WERI-Rb-1 (cell line): Measurements from ENCODE around the gene NLGN4Y.
"Not testable (repeated sequence)": the region's sequence is repeated elsewhere in the genome, so short reads cannot be mapped to it uniquely, and the experiment has no call there.

ENCODE experiments used
- DNase-seq: peaks from one replicate; pipeline ENCODE4 v3.0.0-alpha.2; 2020
- H3K27ac ChIP-seq: fragments of 250-450 bp; sonication (Bioruptor Pico); 2 replicates; pipeline ENCODE4 v1.5.1; 2020; ENCODE audit warnings: mild to moderate bottlenecking, moderate library complexity
- H3K27me3 ChIP-seq: fragments of 250-450 bp; sonication (Bioruptor Pico); 2 replicates; pipeline ENCODE4 v1.5.1; 2021; ENCODE audit warnings: mild to moderate bottlenecking, low read depth, moderate library complexity; ENCODE audit not compliant: insufficient read depth, severe bottlenecking
- H3K36me3 ChIP-seq: fragments of 250-450 bp; sonication (Bioruptor Pico); 2 replicates; pipeline ENCODE4 v1.5.1; 2020; ENCODE audit warnings: mild to moderate bottlenecking, moderate library complexity
- H3K4me3 ChIP-seq: 2 replicates; pipeline ENCODE4 v1.5.1; 2011; ENCODE audit warnings: low read depth, mild to moderate bottlenecking, control low read depth, low read length
- H3K9me3 ChIP-seq: fragments of 250-450 bp; sonication (Bioruptor Pico); 2 replicates; pipeline ENCODE4 v1.5.1; 2021; ENCODE audit warnings: mild to moderate bottlenecking, moderate library complexity; ENCODE audit not compliant: severe bottlenecking
- TF ChIP-seq, protein P1 (sequence below): IDR thresholded peaks from 2 replicates; pipeline ENCODE4 v1.5.1; 2011; ENCODE audit warnings: low read depth, mild to moderate bottlenecking, control low read depth, inconsistent platforms, low read length

NLGN4Y gene

DNA sequence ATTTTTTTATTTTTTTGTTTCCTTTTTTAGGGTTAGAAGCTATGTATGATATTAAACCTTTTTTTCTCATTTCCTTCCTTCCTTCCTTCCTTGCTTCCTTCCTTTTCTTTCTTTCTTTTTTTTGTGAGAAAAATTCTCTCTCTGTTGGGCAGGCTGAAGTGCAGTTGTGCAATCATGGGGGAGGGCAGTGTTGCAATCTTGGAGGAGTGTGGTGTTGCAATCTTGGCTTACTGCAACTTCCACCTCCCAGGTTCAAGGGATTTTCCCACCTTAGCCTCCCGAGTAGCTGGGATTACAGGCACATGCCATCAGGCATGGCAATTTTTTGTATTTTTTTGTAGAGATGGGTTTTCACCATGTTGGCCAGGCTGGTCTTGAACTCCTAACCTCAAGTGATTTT, 326.4 kb downstream of the NLGN4Y start:
- DNase-seq: no peak
- H3K36me3 ChIP-seq: no peaks in the 10 kb centered on the region
- no peak overlapping the region for H3K27ac ChIP-seq
- TF ChIP-seq, protein P1, sequence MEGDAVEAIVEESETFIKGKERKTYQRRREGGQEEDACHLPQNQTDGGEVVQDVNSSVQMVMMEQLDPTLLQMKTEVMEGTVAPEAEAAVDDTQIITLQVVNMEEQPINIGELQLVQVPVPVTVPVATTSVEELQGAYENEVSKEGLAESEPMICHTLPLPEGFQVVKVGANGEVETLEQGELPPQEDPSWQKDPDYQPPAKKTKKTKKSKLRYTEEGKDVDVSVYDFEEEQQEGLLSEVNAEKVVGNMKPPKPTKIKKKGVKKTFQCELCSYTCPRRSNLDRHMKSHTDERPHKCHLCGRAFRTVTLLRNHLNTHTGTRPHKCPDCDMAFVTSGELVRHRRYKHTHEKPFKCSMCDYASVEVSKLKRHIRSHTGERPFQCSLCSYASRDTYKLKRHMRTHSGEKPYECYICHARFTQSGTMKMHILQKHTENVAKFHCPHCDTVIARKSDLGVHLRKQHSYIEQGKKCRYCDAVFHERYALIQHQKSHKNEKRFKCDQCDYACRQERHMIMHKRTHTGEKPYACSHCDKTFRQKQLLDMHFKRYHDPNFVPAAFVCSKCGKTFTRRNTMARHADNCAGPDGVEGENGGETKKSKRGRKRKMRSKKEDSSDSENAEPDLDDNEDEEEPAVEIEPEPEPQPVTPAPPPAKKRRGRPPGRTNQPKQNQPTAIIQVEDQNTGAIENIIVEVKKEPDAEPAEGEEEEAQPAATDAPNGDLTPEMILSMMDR: no peak
- no peaks in the 10 kb centered on the region for H3K27me3 ChIP-seq
- no peaks in the 10 kb centered on the region for H3K9me3 ChIP-seq
- H3K4me3 ChIP-seq: no peak overlapping the region

DNA sequence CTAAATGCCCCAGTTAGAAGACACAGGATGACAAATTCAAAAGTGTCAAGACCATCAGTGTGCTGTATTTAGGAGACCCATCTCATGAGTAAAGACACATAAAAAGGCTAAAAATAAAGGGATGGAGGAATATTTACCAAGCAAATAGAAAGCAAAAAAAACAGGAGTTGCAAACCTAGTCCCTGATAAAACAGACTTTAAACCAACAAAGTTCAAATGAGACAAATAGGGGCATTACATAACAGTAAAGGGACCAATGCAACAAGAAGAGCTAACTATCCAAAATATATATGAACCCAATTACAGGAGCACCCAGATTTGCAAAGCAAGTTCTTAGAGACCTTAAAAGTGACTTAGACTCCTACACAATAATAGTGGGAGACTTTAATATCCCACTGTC, 336.1 kb downstream of the NLGN4Y start:
- H3K27me3 ChIP-seq: no peaks in the 10 kb centered on the region
- no peak for DNase-seq

DNA sequence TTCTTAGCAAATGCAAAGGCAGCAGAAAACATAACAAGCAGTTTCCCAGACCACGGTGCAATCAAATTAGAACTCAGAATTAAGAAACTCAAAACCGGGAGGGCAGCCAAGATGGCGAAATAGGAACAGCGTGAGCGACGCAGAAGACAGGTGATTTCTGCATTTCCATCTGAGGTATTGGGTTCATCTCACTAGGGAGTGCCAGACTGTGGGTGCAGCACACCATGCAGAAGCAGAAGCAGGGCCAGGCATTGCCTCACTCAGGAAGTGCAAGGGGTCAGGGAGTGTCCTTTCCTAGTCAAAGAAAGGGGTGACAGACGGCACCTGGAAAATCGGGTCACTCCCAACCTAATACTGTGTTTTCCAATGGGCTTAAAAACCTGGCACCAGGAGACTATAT, 336.7 kb downstream of the NLGN4Y start:
- not testable (repeated sequence) for H3K27ac ChIP-seq, H3K36me3 ChIP-seq, H3K4me3 ChIP-seq, DNase-seq, H3K9me3 ChIP-seq, H3K27me3 ChIP-seq

More for the DNA sequence above, 336.1 kb downstream of the NLGN4Y start:
- no peaks in the 10 kb centered on the region for H3K36me3 ChIP-seq
- H3K27ac ChIP-seq: no peak overlapping the region
- TF ChIP-seq, protein P1: no peak
- no peaks in the 10 kb centered on the region for H3K9me3 ChIP-seq
- H3K4me3 ChIP-seq: no peak overlapping the region

DNA sequence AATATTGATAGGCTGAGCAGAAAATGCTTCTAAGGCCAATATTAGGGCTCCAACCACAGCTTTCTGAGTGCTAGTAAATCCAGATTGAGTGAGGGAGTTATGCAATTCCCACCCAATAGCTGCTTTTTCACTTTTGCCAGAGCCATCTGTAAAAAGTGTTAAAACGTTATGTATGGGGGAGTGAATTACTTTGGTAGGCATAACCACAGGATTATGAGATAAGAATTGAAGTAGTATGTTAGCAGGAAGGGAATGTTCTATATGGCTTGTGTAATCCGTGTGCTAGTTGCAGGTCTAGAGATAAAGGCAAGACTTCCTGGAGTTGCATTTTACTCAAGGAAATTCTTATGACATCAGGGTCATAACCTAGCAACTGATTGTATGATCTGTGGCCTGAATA, 347.6 kb downstream of the NLGN4Y start:
- H3K27me3 ChIP-seq: no peaks in the 10 kb centered on the region
- no peaks in the 10 kb centered on the region for H3K9me3 ChIP-seq
- no peaks in the 10 kb centered on the region for H3K36me3 ChIP-seq
- no peak overlapping the region for H3K4me3 ChIP-seq
- TF ChIP-seq, protein P1: no peak
- no peak overlapping the region for H3K27ac ChIP-seq
- DNase-seq: no peak
